Measurements from ENCODE around the gene JARID2. TPM values are rescaled to one million over a fixed set of nuclear protein-coding genes. Genes with fewer than 3 reads are reported as not detected.

JARID2 gene
- total and polyA plus RNA-seq, 11 donors, result 3.5 to 12.2 (median 7.5) TPM

DNA sequence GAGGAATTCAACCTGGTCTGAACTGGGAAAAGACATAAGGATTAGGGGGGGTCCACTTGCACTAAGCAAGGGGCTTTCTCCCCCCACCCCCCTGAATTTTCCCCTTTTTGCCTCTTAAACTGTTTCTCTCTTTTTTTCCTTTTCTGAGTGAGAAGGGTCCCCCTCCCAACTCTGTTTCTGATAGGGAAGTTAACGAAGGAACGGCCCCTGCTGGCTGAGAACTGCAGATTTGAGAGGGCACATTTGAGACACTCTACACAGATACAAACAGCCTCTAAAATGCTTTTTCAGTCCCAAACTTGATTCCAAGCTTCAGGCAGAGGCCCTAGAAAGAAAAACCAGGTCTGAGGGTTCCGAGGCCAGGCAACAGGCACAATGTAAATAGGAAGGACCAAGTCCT is 91.7 kb downstream of the JARID2 start:
- H3K9me3 ChIP-seq, result no peaks in the 10 kb centered on the region
- peaks cover 0 to 67% (median 13%) of the 10 kb centered on the region in 12 donors for H3K4me1 ChIP-seq
- no peak overlapping the region for H3K4me3 ChIP-seq
- ATAC-seq, result no peak
- no peak for DNase-seq
- 88 to 93% (median 89%) methylated on average over 3 of the region's 3 CpGs for WGBS, 4 donors
- no peaks in the 10 kb centered on the region for H3K36me3 ChIP-seq
- intact Hi-C loops (cut with DNase I), result no loop called here
- no peaks in the 10 kb centered on the region for H3K27me3 ChIP-seq
- H3K27ac ChIP-seq, result peak overlapping the region in 1 of 12 donors; percentile 24
- TF ChIP-seq POLR2A (IDR thresholded peaks at IDR 0.05) (no peak), CTCF (IDR thresholded peaks at IDR 0.05) (no peak)

- TF ChIP-seq POLR2A (IDR thresholded peaks at IDR 0.05) (no peak), CTCF (IDR thresholded peaks at IDR 0.05) (no peak)
- intact Hi-C loops (cut with DNase I), result no loop called here
- peaks cover 0 to 71% (median 13%) of the 10 kb centered on the region in 12 donors for H3K4me1 ChIP-seq
- DNase-seq (no peak), ATAC-seq (peak in 2 of 4 donors; percentile 29 to 31)
- no peaks in the 10 kb centered on the region for H3K27me3 ChIP-seq
- no peak overlapping the region for H3K4me3 ChIP-seq
- WGBS, 4 donors, result 89 to 93% (median 91%) methylated on average over 1 of the region's 1 CpG
- no peaks in the 10 kb centered on the region for H3K36me3 ChIP-seq
- no peaks in the 10 kb centered on the region for H3K9me3 ChIP-seq
- no peak overlapping the region for H3K27ac ChIP-seq
Observed at GRCh38 chr6:15338476-15338875, 92.6 kb downstream of the JARID2 start.

GRCh38 chr6:15339081-15339480 is 93.2 kb downstream of the JARID2 start:
- ATAC-seq, result no peak
- intact Hi-C loops (cut with DNase I), result no loop called here

GRCh38 chr6:15340105-15340601 is 94.3 kb downstream of the JARID2 start:
- 86 to 96% (median 95%) methylated on average over 3 of the region's 3 CpGs for WGBS, 4 donors
- intact Hi-C loops (cut with DNase I), result no loop called here

More at GRCh38 chr6:15339081-15339480, 93.2 kb downstream of the JARID2 start:
- Histone ChIP-seq H3K27me3 (no peaks in the 10 kb centered on the region), H3K4me1 (peaks cover 0 to 77% (median 15%) of the 10 kb centered on the region in 12 donors), H3K36me3 (no peaks in the 10 kb centered on the region), H3K27ac (no peak overlapping the region), H3K4me3 (no peak overlapping the region), H3K9me3 (no peaks in the 10 kb centered on the region)
- 95 to 99% (median 97%) methylated on average over 4 of the region's 4 CpGs for WGBS, 4 donors
- no peak for DNase-seq
- no peak for TF ChIP-seq CTCF (IDR thresholded peaks at IDR 0.05)
- TF ChIP-seq POLR2A (IDR thresholded peaks at IDR 0.05), result no peak

More at GRCh38 chr6:15340105-15340601, 94.3 kb downstream of the JARID2 start:
- Histone ChIP-seq H3K27ac (peak overlapping the region in 1 of 12 donors; percentile 54), H3K36me3 (no peaks in the 10 kb centered on the region), H3K4me3 (no peak overlapping the region), H3K9me3 (no peaks in the 10 kb centered on the region), H3K27me3 (no peaks in the 10 kb centered on the region), H3K4me1 (peaks cover 0 to 87% (median 24%) of the 10 kb centered on the region in 12 donors)
- DNase-seq (no peak), ATAC-seq (no peak)
- TF ChIP-seq POLR2A (IDR thresholded peaks at IDR 0.05), result no peak
- TF ChIP-seq CTCF (IDR thresholded peaks at IDR 0.05), result no peak

Measured in heart left ventricle (tissue), 16 donors.